Kidney glomerular epithelial cell (primary cell): ENCODE data around the gene TEX55.
A peak's percentile ranks its signal among the peaks of the same experiment; 100 is the strongest.
"Not testable (repeated sequence)": the region's sequence is repeated elsewhere in the genome, so short reads cannot be mapped to it uniquely, and the experiment has no call there.

Experiments used
- DNase-seq: peaks from one replicate; lab custom pipeline; 2025; lab: John Stamatoyannopoulos, UW

The TEX55 gene

DNA sequence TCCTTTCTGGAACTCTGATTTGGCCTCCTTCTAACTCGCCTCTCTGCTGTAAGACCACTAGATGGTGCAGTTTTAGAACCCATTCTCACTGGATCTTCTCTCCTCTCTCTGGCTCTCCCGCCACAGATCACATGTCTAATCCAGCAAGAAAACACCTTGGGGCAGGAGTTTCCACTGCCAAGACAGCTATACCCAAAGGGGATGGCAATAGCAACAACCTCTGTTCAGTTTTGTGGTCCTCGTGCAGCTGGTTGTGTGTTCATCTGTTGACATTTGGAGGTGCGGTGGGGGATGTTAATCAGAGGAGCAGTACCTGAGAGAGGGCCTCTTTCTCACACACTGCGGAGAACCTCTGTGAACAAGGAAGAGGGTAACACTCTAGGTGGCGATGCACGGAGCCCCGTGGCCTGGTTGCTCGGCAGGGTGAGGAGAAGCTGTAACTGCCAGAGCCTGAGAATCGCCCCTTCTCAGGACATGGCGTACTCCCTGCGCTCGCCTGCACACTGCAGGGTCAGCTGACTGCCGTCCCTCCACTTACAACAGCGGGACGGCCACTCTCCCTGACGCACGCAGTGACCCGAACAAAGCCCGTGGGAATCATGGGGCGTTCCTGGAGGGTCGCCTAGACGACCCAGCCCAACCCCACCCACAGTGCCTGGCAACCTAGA, at the start of gene TEX55:
TSS of gene TEX55 (plus strand) at position 666 of the 668 bp plus-strand sequence. CDS start 25 bp downstream, outside the sequence.
- DNase-seq, result peak; percentile 67

DNA sequence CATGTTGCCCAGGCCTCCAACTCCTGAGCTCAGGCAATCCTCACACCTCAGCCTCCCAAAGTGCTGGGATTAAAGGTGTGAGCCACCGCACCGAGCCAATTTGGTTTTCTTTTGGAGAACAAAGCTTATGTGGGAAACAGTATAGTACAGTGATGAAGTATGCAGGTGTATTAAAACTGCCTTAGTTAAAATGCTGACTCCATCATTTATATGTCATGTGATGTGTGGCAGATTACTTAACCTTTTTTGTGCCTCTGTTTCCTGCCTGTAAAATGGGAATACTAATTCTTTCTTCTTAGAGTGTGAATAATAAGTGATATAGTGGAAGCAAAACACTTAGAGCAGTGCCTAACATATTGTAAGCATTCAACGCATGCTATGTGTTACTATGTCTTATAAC, 48.0 kb upstream of the TEX55 start:
- no peak for DNase-seq

DNA sequence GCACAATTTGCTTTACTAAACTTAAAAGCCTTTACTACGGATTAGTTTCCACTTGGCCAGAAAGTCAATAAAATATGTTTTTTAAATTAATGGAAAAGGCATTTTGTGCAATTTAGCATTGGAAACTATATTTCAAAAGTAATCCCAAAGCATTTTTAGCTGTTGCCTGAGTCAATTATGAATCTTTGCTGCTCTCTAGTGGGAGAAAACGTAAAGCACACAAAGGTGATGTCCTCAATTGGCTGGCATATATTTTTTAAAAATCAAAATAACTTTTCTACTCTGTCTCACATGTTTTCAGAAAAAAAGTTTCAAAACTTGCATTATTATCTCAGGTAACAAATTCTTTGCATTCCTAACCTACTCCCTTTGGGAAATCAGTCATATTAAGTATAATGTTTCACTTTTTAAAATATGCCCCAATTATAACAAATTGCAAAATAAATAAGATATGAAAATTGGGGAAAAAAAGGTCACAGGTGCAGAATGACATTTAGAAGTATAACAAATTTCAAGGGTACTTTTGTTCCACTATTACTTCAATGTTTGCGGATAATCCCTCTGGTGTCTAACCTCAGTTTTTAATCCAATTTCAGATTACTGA, 47.2 kb upstream of the TEX55 start:
- DNase-seq, result peak; percentile 25

DNA sequence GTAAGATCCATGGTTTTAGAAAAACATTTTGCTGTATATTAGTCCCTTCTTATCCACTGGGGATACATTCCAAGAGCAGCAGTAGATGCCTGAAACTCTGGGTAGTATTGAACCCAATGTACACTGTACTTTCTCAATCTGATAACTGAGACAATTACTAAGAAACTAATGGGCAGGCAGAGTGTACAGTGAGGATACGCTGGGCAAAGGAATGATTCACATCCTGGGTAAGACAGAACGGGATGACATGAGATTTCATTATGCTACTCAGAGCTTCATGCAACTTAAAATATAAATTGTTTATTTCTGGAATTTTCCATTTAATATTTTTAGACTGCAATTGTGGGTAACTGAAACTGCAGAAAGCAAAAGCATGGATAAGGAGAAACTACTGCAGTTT, 46.2 kb upstream of the TEX55 start:
- DNase-seq, result no peak

DNA sequence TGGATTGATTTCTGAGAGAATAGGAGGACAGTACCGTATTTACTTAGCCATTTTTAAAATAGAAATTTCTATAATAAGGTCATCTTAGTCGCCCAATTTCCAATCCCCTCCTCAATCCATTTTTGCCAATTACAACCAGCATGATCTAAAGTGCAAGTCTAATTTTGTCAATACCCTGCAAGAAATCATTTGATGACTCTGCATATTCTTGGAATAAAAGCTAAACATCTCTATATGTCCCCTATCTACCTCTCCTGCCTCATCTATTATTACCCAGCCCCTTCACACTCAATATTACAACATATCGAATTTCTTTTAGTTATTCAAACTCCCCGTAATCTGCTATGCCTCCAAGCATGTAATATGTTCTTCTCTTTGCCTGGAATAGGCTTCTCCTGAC, 41.9 kb upstream of the TEX55 start:
- no peak for DNase-seq

DNA sequence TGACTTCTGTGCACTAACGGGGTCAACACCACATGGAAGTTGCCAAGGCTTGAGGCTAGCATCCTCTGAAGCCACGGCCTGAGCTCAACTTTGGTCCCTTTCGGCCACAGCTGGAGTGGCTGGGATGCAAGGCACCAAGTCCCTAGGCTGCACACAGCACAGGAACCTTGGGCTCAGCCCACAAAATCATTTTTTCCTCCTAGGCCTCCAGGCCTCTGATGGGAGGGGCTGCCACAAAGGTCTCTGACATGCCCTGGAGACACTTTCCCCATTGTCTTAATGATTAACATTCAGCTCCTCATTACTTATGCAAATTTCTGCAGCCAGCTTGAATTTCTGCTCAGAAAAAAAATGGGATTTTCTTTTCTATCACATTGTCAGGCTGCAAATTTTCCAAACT, 27.6 kb upstream of the TEX55 start:
- DNase-seq, result not testable (repeated sequence)

DNA sequence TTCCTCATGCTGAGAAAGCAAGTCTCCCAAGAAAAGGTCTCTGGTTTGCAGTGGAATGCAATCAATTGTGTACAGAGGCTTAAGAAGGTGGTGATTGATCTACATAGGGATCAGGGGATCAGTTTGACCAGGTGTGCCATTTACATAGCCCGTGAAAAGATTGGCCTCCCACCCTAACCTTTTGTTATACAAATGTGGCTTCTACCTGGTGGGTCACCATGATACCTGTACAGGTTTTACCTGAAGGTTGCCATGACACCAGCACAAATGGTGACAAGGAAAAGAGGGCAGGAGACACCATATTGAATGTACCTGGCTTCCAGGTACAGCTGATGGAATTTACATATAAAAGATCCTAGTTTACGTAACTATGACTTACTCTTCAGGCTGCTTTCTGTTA, 25.5 kb upstream of the TEX55 start:
- DNase-seq, result no peak

DNA sequence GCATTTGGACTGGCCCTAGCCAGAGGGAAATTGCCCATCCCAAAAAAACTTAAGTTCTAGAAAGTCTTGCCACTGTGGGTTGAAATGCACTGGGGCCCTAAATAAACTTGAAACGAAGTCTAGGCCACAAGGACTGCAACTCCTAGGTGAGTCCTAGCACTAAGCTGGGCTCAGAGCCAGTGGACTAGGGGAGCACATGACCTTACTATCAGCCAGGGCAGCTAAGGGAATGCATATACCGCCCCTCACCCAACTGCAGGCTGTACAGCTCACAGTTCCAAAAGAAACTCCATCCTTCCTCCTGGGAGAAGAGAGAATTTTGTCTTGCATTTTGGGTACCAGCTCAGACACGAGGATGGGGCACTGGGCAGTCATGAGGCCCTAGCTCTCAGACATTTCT, 23.6 kb upstream of the TEX55 start:
- DNase-seq, result no peak

DNA sequence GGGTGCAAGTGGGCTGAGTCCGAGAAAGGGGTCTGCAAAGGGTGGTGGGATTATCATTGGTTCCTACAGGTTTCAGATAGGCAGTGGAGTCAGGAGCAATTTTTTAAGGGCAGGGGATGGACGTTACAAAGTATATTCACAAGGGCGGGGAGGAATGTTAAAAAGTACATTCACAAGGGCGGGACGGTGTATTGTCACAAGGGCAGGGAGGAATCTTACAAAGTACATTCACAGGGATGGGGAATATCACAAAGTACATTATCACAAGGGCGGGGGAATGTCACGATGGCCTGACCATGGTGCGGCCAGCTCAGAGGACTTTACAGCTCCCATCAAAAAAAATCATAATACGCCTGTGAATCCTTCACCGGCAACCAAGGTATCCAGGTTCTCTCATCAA, 20.6 kb upstream of the TEX55 start:
- no peak for DNase-seq

DNA sequence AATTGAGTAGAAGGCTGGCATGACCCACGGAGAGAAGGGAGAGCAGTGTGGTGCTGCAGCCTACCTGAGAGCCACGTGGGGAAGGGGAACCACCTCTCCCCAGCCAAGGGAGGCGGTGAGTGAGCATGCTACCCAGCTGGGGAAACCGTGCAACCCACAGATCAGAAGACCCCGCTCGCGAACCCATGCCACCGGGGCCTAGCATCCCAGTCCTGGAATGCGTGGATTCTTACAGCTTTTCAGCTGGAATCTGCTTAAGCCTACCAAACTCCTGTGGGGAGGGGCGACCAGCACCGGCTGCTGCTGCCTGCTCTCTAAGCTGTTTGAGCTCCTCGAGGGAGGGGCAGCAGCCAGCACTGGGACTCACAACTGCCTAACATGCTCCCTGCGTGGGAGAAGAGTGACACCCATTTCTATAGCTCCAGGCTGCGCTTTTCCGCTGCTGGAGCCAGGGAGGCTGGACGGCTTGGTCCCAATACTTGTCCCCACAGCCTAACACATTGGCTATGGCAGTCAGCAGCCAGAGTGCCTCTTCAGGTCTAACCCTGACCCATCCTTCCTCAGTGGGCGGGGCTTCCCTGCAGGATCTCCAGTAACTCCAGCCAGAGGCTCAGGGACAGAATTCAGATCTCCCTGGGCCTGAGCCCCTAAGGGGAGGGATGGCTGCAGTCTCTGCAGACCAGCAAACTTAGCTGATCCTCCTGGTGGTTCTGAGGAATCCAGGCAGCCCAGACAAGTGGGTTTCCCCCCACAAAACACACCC, 20.0 kb upstream of the TEX55 start:
- no peak for DNase-seq

DNA sequence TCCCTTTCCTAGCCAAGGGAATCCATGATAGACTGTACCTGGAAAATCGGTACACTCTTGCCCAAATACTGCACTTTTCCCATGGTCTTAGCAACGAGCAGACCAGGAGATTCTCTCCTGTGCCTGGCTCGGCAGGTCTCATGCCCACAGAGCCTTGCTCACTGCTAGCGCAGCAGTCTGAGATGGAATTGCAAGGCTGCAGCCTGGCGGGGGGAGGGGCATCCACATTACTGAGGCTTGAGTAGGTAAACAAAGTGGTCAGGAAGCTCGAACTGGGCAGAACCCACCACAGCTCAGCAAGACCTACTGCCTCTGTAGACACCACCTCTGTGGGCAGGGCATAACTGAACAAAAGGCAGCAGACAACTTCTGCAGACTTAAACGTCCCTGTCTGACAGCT, 15.7 kb upstream of the TEX55 start:
- DNase-seq, result not testable (repeated sequence)

DNA sequence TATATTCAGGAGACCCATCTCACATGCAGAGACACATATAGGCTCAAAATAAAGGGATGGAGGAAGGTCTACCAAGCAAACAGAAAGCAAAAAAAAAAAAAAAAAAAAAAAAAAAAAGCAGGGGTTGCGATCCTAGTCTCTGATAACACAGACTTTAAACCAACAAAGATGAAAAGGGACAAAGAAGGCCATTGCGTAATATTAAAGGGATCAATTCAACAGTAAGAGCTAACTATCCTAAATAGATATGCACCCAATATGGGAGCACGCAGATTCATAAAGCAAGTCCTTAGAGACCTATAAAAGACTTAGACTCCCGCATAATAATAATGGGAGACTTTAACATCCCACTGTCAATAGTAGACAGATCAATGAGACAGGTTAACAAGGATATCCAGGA, 13.7 kb upstream of the TEX55 start:
- DNase-seq, result not testable (repeated sequence)

DNA sequence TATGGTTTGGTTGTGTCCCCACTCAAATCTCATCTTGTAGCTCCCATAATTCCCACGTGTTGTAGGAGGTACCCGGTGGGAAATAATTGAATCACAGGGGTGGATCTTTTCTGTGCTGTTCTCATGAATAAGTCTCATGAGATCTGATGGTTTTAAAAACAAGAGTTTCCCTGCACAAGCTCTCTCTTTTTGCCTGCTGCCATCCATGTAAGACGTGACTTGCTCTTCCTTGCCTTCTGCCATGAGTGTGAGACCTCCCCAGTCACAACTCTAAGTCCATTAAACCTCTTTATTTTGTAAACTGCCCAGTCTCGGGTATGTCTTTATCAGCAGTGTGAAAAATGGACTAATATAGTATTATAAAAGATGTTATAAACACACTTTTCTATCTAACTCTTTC, 6.6 kb upstream of the TEX55 start:
- DNase-seq, result not testable (repeated sequence)

DNA sequence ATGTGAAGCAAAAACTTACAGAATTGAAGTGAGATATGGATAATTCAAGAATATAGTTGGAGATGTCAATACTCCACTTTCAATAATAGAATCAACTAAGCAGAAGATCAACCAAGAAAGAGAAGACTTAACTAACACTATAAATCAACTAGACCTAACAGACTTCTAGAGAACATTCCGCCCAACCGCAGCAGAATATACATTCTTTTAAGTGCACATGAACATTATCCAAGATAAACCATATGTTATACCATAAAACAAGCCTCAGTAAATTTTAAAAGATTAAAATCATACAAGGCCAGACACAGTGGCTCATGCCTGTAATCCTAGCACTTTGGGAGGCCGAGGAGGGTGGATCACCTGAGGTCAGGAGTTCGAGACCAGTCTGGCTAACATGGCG, 5.5 kb upstream of the TEX55 start:
- no peak for DNase-seq

DNA sequence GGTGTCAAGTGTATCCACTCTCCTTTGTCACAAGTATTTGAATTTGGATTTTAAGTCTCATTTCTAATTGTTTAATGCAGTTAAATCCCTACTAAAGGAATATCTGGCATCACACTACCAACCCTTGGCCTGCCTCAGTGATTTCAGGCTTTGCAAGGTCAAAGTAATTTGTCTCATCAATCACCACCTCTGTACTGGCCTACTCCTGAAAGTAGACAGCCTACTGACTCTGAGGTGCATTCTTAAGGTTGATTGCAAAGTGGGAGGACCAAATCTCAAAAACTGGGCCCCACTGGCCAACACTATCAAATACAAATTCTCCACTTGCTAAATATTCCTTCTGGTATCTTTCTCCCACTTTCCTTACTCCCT, 851 bp upstream of the TEX55 start:
- no peak for DNase-seq

DNA sequence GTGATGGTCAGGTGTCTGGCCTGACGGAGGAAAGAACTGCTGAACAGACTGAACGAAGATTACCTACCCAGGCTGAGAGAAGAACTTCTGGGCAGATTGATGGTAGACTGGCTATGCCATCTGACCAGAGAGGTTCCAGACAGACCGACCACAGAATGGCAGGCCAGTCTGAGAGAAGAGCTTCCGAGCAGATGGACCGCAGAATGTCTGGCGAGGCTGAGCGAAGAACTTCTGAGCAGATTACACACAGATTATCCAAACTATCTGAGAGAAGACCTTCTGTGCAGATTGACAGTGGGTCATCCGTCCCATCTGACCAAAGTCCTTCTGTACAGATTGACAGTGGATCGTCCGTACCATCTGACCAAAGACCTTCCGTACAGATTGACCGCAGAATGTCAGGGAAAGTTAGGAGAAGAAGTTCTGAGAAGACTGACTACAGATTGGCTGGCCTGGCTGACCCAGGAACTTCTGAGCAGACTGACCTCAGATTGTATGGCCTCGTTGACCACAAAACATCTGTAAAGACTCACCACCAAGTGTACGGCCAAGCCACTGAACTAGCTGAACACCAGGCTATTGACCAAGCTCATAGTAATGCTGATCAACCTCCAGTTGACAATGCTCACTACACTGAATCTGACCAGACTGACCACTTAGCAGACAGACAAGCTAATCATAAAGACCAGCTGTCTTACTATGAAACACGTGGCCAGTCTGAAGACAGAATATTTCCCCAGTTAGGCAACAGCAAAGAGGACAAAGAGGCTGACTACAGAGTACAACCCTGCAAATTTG, 812 bp downstream of the TEX55 start:
- DNase-seq, result no peak

DNA sequence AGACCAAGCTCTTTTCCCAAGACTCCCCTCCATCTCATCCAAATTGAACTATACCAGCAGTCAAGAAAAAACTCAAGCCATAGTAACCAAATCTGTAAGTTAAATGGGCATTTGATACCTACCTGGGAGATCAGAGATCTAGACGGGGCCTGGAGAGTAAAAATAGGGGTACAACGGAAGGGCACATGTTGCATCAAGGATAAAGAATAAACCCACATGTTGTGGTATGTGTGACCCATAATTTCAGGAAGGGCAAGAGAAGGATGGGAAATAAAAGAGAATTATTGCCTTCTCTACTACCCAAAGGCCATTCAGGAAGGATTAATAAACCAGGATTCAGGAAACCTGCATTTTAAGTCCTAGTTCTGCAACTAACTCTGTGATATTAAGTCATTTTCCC, 1.5 kb downstream of the TEX55 start:
- no peak for DNase-seq

DNA sequence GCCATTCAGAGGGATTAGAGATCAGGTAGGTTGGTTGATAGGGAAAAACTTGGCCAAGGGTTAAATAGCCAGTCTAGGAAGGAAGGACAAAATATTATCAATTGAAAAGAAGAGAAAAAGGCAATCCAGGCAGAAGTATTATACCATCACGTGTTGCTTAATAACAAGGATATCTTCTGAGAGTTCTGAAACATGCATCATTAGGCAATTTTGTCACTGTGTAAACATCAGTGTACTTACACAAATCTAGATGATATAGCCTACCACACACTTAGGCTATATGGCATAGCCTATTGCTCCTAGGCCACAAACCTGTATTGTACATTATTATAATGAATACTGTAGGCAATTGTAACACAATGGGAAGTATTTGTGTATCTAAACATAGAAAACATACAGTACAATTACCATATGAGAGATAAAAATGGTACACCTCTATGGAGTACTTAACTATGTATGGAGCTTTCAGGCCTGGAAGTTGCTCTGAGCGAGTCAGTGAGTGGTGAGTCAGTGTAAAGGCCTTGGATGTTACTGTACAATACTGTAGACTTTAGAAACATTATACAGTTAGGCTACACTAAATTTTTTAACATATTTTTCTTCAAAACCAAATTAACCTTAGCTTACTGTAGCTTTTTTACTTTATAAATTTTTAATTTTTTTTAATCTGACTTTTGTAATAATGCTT, 2.7 kb downstream of the TEX55 start:
- peak; percentile 39 for DNase-seq

DNA sequence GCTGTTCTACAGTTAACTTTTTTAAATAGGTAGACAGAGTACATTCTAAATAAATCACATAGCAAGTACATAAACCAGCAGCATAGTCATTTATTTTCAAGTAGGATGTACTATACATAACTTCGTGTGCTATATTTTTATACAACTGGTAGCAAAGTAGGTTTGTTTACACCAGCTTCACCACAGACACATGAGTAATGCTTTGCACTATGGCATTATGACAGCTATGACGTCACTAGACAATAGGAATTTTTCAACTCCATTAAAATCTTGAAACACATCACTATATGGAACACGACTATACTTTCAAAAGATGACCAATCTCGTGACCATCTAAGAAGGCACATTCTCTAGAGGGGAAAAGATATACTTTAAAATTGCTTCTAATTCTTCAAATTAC, 3.5 kb downstream of the TEX55 start:
- DNase-seq, result no peak

DNA sequence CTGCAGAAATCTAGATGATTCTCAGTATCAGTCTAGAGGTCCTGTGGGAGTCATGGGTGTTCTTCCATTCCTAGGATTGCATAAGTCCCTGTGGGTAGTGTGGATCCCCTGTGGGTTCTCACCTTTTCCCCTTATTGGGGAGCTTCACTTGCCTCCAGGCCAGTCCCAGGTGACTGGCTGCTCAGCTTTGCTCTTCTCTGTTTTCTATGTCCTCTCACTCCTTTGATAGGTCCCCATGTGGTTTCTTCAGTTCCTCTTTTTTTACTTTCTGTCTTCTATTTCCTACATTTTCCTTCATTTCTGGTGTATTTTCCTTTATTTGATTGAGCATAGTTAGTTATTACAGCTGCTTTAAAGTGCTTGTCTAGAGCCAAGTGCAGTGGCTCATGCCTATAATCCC, 10.9 kb downstream of the TEX55 start:
- DNase-seq, result no peak

DNA sequence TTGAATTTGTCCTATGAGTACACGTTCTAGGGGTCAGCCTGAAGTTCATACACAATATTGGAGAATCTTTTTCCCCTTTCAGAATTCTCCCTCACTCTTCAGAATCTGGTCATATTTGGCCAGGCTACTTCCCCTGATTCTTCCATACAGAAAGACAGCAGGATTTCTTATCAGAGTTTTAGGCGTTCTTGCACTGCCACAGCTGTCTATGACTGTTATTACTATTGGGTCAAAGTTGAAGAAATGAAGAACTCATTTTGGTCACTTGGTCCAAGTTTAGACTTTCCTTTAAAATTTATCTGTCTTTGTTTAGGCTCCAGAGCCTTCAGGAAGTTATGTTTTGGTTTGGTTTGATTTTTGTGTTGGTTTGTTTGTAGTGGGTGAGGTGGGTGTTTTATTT, 12.0 kb downstream of the TEX55 start:
- DNase-seq, result no peak

DNA sequence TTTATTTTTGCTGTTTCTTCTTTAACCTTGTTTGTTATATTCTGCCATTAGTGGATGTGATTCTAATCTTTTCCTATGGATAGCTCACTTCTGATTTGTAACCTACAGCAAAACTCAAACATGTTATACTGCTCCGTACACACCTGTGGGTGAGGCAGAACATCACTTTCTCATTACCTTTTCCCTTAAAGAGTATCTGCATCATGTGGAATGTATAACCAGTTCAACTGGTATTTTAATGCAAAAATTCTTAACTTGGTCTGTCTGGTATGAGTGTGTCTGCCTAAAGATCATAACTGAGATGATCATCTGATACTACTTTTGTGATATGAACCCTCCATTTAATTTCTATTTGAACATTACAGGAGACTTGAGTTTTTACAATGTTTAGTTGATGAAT, 14.4 kb downstream of the TEX55 start:
- no peak for DNase-seq
